ENCODE data around the gene GLRX3.

DNA sequence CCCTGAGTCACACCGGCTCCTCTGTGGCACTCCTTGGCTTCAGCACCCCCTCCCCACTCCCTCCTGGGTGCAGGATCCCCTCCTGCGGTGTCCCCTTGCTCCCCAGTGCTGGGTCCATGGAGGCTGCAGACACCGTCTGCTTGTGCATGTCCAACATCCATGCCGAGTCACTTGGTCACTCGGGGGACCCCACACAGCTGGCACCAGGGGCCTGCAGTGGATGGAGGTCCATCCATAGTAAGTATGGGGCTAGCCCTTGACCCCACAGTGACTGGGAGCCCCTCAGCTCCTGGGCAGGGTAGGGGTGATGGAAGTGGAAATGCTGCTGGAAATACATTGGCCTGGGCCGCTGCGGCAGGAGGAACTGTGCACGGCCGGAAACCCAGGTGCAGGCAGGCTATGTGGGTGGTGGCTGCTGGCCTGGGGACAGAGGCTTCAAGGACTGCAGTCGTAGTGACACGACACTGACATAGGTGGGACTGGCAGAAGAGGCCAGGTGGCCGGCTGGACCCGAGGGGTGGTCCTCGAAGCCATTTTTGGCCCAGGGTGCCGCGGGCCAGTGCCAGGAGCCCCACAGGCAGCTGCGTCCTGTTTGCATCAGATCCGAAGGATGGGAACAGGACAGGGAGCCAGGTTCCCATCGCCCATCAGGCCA lies 58.9 kb downstream of the GLRX3 start:
- TF ChIP-seq, protein P1, sequence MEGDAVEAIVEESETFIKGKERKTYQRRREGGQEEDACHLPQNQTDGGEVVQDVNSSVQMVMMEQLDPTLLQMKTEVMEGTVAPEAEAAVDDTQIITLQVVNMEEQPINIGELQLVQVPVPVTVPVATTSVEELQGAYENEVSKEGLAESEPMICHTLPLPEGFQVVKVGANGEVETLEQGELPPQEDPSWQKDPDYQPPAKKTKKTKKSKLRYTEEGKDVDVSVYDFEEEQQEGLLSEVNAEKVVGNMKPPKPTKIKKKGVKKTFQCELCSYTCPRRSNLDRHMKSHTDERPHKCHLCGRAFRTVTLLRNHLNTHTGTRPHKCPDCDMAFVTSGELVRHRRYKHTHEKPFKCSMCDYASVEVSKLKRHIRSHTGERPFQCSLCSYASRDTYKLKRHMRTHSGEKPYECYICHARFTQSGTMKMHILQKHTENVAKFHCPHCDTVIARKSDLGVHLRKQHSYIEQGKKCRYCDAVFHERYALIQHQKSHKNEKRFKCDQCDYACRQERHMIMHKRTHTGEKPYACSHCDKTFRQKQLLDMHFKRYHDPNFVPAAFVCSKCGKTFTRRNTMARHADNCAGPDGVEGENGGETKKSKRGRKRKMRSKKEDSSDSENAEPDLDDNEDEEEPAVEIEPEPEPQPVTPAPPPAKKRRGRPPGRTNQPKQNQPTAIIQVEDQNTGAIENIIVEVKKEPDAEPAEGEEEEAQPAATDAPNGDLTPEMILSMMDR (IDR thresholded peaks at IDR 0.05; ENCODE audit: insufficient read depth, low read length, poor library complexity, severe bottlenecking) = no peak
- no peak for TF ChIP-seq EZH2phosphoT487 (conservative IDR thresholded peaks at IDR 0.05; ENCODE audit: low read length)
